Measurements from ENCODE around the gene RERE. TPM values are rescaled to one million over a fixed set of nuclear protein-coding genes. Genes with fewer than 3 reads are reported as not detected.

Gene RERE
- total and polyA plus RNA-seq, 2 experiments from 2014 or later = 148 to 170 TPM

DNA sequence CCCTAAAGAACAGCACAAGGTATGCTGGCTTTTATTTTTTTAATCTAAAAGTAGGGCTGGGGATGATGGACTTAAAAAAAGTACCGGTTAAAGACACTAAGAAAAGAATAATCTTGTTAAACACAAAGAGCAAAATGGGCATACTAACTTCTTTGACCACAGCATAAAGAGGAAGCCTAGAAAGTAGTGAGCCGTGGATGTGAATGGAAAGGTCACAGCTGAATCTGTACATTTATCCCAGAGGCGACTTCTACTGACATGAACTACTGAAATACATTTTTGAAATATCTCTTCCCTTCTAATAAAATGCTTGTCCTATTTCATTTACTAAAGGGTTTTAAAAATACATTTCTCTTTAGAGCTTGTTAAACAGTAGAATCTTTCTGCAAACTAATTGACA lies 358.8 kb downstream of the RERE start:
- H3K4me3 ChIP-seq = no peak overlapping the region
- peaks cover 8% of the 10 kb centered on the region for H3K36me3 Mint-ChIP-seq (ENCODE audit: low read depth)
- peak overlapping the region; percentile 52; the same call in 1 of the 2 replicates for H3K27ac Mint-ChIP-seq
- peak overlapping the region; percentile 39; the same call in 1 of the 2 replicates for H3K4me2 ChIP-seq
- peaks cover 58% of the 10 kb centered on the region for H3K4me1 Mint-ChIP-seq
- no peak overlapping the region for H2AFZ ChIP-seq
- H3K4me3 Mint-ChIP-seq = no peak overlapping the region
- DNase-seq (ENCODE audit: low spot score) (no peak), ATAC-seq (no peak)
- TF ChIP-seq, protein P1, sequence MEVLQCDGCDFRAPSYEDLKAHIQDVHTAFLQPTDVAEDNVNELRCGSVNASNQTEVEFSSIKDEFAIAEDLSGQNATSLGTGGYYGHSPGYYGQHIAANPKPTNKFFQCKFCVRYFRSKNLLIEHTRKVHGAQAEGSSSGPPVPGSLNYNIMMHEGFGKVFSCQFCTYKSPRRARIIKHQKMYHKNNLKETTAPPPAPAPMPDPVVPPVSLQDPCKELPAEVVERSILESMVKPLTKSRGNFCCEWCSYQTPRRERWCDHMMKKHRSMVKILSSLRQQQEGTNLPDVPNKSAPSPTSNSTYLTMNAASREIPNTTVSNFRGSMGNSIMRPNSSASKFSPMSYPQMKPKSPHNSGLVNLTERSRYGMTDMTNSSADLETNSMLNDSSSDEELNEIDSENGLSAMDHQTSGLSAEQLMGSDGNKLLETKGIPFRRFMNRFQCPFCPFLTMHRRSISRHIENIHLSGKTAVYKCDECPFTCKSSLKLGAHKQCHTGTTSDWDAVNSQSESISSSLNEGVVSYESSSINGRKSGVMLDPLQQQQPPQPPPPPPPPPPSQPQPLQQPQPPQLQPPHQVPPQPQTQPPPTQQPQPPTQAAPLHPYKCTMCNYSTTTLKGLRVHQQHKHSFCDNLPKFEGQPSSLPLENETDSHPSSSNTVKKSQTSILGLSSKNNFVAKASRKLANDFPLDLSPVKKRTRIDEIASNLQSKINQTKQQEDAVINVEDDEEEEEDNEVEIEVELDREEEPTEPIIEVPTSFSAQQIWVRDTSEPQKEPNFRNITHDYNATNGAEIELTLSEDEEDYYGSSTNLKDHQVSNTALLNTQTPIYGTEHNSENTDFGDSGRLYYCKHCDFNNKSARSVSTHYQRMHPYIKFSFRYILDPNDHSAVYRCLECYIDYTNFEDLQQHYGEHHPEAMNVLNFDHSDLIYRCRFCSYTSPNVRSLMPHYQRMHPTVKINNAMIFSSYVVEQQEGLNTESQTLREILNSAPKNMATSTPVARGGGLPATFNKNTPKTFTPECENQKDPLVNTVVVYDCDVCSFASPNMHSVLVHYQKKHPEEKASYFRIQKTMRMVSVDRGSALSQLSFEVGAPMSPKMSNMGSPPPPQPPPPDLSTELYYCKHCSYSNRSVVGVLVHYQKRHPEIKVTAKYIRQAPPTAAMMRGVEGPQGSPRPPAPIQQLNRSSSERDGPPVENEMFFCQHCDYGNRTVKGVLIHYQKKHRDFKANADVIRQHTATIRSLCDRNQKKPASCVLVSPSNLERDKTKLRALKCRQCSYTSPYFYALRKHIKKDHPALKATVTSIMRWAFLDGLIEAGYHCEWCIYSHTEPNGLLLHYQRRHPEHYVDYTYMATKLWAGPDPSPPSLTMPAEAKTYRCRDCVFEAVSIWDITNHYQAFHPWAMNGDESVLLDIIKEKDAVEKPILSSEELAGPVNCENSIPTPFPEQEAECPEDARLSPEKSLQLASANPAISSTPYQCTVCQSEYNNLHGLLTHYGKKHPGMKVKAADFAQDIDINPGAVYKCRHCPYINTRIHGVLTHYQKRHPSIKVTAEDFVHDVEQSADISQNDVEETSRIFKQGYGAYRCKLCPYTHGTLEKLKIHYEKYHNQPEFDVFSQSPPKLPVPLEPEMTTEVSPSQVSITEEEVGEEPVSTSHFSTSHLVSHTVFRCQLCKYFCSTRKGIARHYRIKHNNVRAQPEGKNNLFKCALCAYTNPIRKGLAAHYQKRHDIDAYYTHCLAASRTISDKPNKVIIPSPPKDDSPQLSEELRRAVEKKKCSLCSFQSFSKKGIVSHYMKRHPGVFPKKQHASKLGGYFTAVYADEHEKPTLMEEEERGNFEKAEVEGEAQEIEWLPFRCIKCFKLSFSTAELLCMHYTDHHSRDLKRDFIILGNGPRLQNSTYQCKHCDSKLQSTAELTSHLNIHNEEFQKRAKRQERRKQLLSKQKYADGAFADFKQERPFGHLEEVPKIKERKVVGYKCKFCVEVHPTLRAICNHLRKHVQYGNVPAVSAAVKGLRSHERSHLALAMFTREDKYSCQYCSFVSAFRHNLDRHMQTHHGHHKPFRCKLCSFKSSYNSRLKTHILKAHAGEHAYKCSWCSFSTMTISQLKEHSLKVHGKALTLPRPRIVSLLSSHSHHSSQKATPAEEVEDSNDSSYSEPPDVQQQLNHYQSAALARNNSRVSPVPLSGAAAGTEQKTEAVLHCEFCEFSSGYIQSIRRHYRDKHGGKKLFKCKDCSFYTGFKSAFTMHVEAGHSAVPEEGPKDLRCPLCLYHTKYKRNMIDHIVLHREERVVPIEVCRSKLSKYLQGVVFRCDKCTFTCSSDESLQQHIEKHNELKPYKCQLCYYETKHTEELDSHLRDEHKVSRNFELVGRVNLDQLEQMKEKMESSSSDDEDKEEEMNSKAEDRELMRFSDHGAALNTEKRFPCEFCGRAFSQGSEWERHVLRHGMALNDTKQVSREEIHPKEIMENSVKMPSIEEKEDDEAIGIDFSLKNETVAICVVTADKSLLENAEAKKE (CRISPR knock-in tag; IDR thresholded peaks at IDR 0.05) = no peak
- TF ChIP-seq ZNF331 (CRISPR knock-in tag; IDR thresholded peaks at IDR 0.05; ENCODE audit: low read depth) (no peak), EZH2 (IDR thresholded peaks at IDR 0.05; ENCODE audit: low read depth, unreplicated experiment) (no peak), NANOG (IDR thresholded peaks at IDR 0.05; ENCODE audit: borderline replicate concordance) (no peak), POLR2AphosphoS5 (IDR thresholded peaks at IDR 0.05; ENCODE audit: low read depth) (no peak), EZH2phosphoT487 (IDR thresholded peaks at IDR 0.05; ENCODE audit: unreplicated experiment) (no peak), STAT1 (IDR thresholded peaks at IDR 0.05; ENCODE audit: unreplicated experiment) (no peak), CREB1 (CRISPR knock-in tag; IDR thresholded peaks at IDR 0.05; ENCODE audit: low read depth) (no peak), ZNF114 (CRISPR knock-in tag; IDR thresholded peaks at IDR 0.05) (no peak), JUNB (IDR thresholded peaks at IDR 0.05; ENCODE audit: unreplicated experiment) (no peak)
- TF ChIP-seq, protein P2, sequence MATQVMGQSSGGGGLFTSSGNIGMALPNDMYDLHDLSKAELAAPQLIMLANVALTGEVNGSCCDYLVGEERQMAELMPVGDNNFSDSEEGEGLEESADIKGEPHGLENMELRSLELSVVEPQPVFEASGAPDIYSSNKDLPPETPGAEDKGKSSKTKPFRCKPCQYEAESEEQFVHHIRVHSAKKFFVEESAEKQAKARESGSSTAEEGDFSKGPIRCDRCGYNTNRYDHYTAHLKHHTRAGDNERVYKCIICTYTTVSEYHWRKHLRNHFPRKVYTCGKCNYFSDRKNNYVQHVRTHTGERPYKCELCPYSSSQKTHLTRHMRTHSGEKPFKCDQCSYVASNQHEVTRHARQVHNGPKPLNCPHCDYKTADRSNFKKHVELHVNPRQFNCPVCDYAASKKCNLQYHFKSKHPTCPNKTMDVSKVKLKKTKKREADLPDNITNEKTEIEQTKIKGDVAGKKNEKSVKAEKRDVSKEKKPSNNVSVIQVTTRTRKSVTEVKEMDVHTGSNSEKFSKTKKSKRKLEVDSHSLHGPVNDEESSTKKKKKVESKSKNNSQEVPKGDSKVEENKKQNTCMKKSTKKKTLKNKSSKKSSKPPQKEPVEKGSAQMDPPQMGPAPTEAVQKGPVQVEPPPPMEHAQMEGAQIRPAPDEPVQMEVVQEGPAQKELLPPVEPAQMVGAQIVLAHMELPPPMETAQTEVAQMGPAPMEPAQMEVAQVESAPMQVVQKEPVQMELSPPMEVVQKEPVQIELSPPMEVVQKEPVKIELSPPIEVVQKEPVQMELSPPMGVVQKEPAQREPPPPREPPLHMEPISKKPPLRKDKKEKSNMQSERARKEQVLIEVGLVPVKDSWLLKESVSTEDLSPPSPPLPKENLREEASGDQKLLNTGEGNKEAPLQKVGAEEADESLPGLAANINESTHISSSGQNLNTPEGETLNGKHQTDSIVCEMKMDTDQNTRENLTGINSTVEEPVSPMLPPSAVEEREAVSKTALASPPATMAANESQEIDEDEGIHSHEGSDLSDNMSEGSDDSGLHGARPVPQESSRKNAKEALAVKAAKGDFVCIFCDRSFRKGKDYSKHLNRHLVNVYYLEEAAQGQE (IDR thresholded peaks at IDR 0.05; ENCODE audit: unreplicated experiment) = no peak
- TF ChIP-seq, protein P3, sequence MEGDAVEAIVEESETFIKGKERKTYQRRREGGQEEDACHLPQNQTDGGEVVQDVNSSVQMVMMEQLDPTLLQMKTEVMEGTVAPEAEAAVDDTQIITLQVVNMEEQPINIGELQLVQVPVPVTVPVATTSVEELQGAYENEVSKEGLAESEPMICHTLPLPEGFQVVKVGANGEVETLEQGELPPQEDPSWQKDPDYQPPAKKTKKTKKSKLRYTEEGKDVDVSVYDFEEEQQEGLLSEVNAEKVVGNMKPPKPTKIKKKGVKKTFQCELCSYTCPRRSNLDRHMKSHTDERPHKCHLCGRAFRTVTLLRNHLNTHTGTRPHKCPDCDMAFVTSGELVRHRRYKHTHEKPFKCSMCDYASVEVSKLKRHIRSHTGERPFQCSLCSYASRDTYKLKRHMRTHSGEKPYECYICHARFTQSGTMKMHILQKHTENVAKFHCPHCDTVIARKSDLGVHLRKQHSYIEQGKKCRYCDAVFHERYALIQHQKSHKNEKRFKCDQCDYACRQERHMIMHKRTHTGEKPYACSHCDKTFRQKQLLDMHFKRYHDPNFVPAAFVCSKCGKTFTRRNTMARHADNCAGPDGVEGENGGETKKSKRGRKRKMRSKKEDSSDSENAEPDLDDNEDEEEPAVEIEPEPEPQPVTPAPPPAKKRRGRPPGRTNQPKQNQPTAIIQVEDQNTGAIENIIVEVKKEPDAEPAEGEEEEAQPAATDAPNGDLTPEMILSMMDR (conservative IDR thresholded peaks at IDR 0.05; ENCODE audit: low read depth in 2 of 2) = no peak
- TF ChIP-seq, protein P4, sequence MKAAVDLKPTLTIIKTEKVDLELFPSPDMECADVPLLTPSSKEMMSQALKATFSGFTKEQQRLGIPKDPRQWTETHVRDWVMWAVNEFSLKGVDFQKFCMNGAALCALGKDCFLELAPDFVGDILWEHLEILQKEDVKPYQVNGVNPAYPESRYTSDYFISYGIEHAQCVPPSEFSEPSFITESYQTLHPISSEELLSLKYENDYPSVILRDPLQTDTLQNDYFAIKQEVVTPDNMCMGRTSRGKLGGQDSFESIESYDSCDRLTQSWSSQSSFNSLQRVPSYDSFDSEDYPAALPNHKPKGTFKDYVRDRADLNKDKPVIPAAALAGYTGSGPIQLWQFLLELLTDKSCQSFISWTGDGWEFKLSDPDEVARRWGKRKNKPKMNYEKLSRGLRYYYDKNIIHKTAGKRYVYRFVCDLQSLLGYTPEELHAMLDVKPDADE (IDR thresholded peaks at IDR 0.05) = no peak
- H3K9me2 ChIP-seq (ENCODE audit: insufficient read depth) = no peaks in the 10 kb centered on the region
- H3K36me3 ChIP-seq (ENCODE audit: insufficient read depth) = no peaks in the 10 kb centered on the region
- H3K27me3 ChIP-seq (ENCODE audit: insufficient read depth) = no peaks in the 10 kb centered on the region
- H3K27ac ChIP-seq (ENCODE audit: low read depth) = peak overlapping the region; percentile 88
- H3K4me1 ChIP-seq (ENCODE audit: insufficient read depth) = peaks cover 51% of the 10 kb centered on the region
- no peaks in the 10 kb centered on the region for H3K9me3 Mint-ChIP-seq
- H3K27me3 Mint-ChIP-seq (ENCODE audit: insufficient read depth, low read depth, poor library complexity) = no peaks in the 10 kb centered on the region
- H3F3A ChIP-seq (replicated peaks; ENCODE audit: low read depth) = no peaks in the 10 kb centered on the region; the same call in 1 of the 2 replicates
- H4K20me1 ChIP-seq (replicated peaks; ENCODE audit: insufficient read depth) = no peaks in the 10 kb centered on the region
- H3K79me2 ChIP-seq (replicated peaks; ENCODE audit: insufficient read depth) = peaks cover 55% of the 10 kb centered on the region
